Right lobe of liver (tissue), 6 donors: ENCODE results near the gene KLHDC10. TPM values are rescaled to one million over a fixed set of nuclear protein-coding genes. Genes with fewer than 3 reads are reported as not detected.

Experiments
- ATAC-seq, 4 donors: fragments of 200-7000 bp; cut with Tn5 transposase; one replicate each; pipeline ENCODE4 v1.9.1; 2020; ENCODE audit warnings: mild to moderate bottlenecking in 4 of 4, moderate library complexity in 4 of 4
- DNase-seq, 3 donors: peaks; one replicate each; pipeline ENCODE4 v3.0.0-alpha.2; 2020
- H3K27ac ChIP-seq, 3 donors: fragments of 200-600 bp; one replicate each; pipeline ENCODE4 v1.8.0; 2022
- H3K27me3 ChIP-seq, 2 donors: fragments of 200-600 bp; one replicate each; pipeline ENCODE4 v1.8.0; 2022
- H3K36me3 ChIP-seq, 4 donors: fragments of 200-600 bp; sonication (generic) in 1 of 4; one replicate each; pipeline versions ENCODE4 v1.5.1 to v1.8.0; 2017 to 2022; ENCODE audit warnings: control low read depth in 1 of 4
- H3K4me1 ChIP-seq, 4 donors: fragments of 200-600 bp; sonication (generic) in 1 of 4; one replicate each; pipeline versions ENCODE4 v1.5.1 to v1.8.0; 2017 to 2022; ENCODE audit warnings: control low read depth in 1 of 4
- H3K4me3 ChIP-seq, 3 donors: fragments of 200-600 bp; one replicate each; pipeline ENCODE4 v1.8.0; 2022
- H3K9me3 ChIP-seq, 4 donors: fragments of 200-600 bp; sonication (generic) in 1 of 4; one replicate each; pipeline versions ENCODE4 v1.5.1 to v1.8.0; 2017 to 2022; ENCODE audit warnings: control low read depth in 1 of 4
- POLR2A ChIP-seq: fragments of 450-650 bp; IDR thresholded peaks from one replicate; pipeline ENCODE4 v1.6.1; 2017; ENCODE audit warnings: antibody characterized with exemption, mild to moderate bottlenecking
- WGBS: methylation state at CpG from one replicate; pipeline ENCODE4 v1.1.6; 2018; ENCODE audit warnings: low coverage, low lambda C conversion rate; ENCODE audit not compliant: insufficient coverage; ENCODE audit errors: missing lambda C conversion rate; 5-methylcytosine and 5-hydroxymethylcytosine counted together
- intact Hi-C, 2 donors: fragments of 100-400 bp; cut with DNase I; formaldehyde crosslinking; loops; one replicate each; pipeline versions ENCODE4 v1.11.2 to v1.14.1; 2022
- total RNA-seq, 6 experiments: library from RNA; depleted of rRNA in 2 of 6; stranded (reverse); fragments of >200 nt in 2 of 6; fragmentation: NEBNext Ultra II Directional in 3 of 6; extraction: Animal tissue kit (Norgen Biotek cat#: 25700) in 3 of 6; gene quantifications; one replicate each; pipeline versions ENCODE4 v1.1.0 to v1.2.4, GENCODE V29; 2016 to 2023
- TF ChIP-seq, protein P1 (sequence below), 4 donors: fragments of 200-600 bp in 3 of 4; fragments of 450-650 bp in 1 of 4; IDR thresholded peaks; one replicate each; pipeline versions ENCODE4 v1.5.1 to v1.8.0; 2016 to 2022; ENCODE audit warnings: antibody characterized with exemption in 4 of 4, mild to moderate bottlenecking in 2 of 4
- donor health status: DM: no; HTN: yes; CAD: no.
- donor health status: DM: no; HTN: no; CAD: no.
- donor health status: DM: no; HTN: no; CAD: no.
- donor health status: DM: no; HTN: yes; CAD: no.
- donor health status: DM: no; HTN: yes; CAD: no.

Gene KLHDC10
- total RNA-seq, 6 experiments from 2014 or later = 12.7 to 35.4 (median 21.7) TPM

DNA sequence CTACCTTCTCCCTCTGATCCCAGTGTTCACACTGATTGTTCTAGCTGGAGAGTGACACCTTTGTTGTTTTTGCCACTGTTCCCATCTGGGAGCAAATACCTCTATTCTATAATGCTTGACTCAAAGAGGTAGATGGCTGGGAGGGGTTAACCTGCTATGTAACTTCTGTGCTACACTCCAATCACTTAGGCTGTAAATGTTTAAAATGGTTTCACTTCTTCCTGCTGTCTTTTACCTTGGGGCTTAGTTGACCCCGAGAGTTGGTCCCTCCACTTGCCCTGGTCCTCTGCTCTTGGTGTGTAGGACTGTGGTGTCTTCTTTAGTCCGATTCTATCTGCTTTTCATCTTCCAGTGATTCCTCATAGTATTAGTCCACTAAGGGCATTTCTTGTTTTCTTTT lies 22.3 kb downstream of the KLHDC10 start:
- H3K27ac ChIP-seq = no peak overlapping the region
- no peaks in the 10 kb centered on the region for H3K9me3 ChIP-seq
- intact Hi-C loops = no loop called here
- peaks cover 0 to 11% (median 0%) of the 10 kb centered on the region in 4 donors for H3K4me1 ChIP-seq
- DNase-seq (no peak), ATAC-seq (no peak)
- TF ChIP-seq, protein P1, sequence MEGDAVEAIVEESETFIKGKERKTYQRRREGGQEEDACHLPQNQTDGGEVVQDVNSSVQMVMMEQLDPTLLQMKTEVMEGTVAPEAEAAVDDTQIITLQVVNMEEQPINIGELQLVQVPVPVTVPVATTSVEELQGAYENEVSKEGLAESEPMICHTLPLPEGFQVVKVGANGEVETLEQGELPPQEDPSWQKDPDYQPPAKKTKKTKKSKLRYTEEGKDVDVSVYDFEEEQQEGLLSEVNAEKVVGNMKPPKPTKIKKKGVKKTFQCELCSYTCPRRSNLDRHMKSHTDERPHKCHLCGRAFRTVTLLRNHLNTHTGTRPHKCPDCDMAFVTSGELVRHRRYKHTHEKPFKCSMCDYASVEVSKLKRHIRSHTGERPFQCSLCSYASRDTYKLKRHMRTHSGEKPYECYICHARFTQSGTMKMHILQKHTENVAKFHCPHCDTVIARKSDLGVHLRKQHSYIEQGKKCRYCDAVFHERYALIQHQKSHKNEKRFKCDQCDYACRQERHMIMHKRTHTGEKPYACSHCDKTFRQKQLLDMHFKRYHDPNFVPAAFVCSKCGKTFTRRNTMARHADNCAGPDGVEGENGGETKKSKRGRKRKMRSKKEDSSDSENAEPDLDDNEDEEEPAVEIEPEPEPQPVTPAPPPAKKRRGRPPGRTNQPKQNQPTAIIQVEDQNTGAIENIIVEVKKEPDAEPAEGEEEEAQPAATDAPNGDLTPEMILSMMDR (IDR thresholded peaks at IDR 0.05) = no peak
- no peak for TF ChIP-seq POLR2A
- H3K4me3 ChIP-seq = no peak overlapping the region
- H3K36me3 ChIP-seq = no peaks in the 10 kb centered on the region
- no peaks in the 10 kb centered on the region for H3K27me3 ChIP-seq
- 94% methylated on average over 2 of the region's 2 CpGs for WGBS

DNA sequence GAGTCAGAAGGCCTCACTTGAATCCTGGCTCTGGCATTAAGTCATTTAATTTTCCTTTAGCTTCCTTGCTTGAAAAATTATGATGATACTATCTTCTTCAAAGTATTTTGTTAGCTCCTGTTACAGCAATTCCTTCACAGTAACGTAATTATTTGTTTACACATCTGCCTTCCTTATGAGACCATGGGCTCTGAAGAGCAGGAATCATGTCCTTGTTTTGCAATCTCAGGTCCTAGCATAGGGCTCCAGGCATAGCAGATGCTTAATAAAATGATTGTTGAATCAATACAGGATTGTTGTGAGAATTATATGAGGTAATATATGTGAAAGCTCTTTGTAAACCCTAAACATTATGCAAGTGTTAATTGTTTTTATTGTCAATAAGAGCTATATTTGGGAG lies 25.5 kb downstream of the KLHDC10 start:
- 8% methylated on average over 1 of the region's 1 CpG for WGBS
- H3K9me3 ChIP-seq = no peaks in the 10 kb centered on the region
- peak in 3 of 4 donors; percentile 36 to 74 (median 46) for ATAC-seq
- no peak for DNase-seq
- H3K27me3 ChIP-seq = no peaks in the 10 kb centered on the region
- TF ChIP-seq POLR2A = no peak
- TF ChIP-seq, protein P1 (IDR thresholded peaks at IDR 0.05) = no peak
- no peaks in the 10 kb centered on the region for H3K36me3 ChIP-seq
- intact Hi-C loops = no loop called here
- no peak overlapping the region for H3K4me3 ChIP-seq
- H3K4me1 ChIP-seq = peaks cover 0 to 11% (median 0%) of the 10 kb centered on the region in 4 donors
- no peak overlapping the region for H3K27ac ChIP-seq

DNA sequence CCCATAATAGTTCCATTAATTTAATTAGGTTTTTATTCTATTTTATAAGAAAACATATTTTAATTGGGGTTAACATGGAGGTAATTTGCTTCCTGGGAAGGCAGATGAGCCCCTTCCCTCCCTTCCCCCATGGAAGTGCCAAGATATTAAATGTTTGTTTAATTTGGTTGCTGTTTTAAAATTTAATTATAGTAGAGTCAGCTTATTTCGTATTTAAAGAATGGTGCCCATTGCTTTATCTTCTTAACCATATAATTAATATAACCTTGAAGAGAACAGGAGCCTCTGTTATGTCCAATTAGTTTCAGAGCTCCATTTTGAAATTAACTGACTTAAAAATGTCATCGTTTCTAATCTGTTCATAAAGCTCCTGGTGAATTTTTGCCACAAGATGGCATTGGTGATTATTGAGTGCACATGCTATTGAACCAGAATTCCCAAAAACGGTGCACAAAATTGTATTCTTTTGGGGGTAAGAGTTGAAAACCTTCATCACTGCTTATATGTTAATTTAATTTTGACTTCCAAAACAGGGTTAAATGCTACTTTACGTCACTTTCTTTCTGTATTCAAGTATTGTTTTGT lies 26.0 kb downstream of the KLHDC10 start:
- no peak overlapping the region for H3K27ac ChIP-seq
- H3K27me3 ChIP-seq = no peaks in the 10 kb centered on the region

DNA sequence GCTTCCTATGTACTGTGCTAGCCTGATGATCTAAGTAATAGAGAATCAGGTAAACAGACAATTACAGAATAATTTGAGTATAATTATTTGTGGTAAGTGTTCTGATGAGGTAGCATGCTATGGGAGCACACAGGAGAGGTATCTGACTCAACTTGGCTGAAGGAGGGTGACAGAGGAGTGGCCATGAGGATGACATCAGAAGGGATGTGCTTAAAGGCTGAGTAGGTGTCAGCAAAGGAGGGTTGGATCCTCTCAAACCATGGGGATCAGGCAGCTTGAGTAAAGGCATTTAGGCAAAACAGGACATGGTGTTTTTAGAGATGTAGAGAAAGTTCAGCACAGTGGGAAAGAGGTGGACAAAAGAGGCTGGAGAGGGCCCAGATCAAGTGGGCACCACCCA lies 29.0 kb downstream of the KLHDC10 start:
- DNase-seq (no peak), ATAC-seq (no peak)
- Histone ChIP-seq H3K36me3 (no peaks in the 10 kb centered on the region), H3K27ac (no peak overlapping the region), H3K27me3 (no peaks in the 10 kb centered on the region), H3K4me3 (no peak overlapping the region), H3K4me1 (peaks cover 0 to 11% (median 0%) of the 10 kb centered on the region in 4 donors), H3K9me3 (no peaks in the 10 kb centered on the region)
- TF ChIP-seq POLR2A = no peak
- intact Hi-C loops = no loop called here

More for the DNA sequence above, 26.0 kb downstream of the KLHDC10 start:
- ATAC-seq (peak; percentile 35 to 69 (median 50)), DNase-seq (no peak)
- Histone ChIP-seq H3K4me3 (no peak overlapping the region), H3K9me3 (no peaks in the 10 kb centered on the region), H3K36me3 (no peaks in the 10 kb centered on the region), H3K4me1 (peaks cover 0 to 11% (median 0%) of the 10 kb centered on the region in 4 donors)
- WGBS = 29% methylated on average over 4 of the region's 4 CpGs
- TF ChIP-seq, protein P1 (IDR thresholded peaks at IDR 0.05) = peak; percentile 40 to 50 (median 48)
- no peak for TF ChIP-seq POLR2A
- intact Hi-C loops = no loop called here

DNA sequence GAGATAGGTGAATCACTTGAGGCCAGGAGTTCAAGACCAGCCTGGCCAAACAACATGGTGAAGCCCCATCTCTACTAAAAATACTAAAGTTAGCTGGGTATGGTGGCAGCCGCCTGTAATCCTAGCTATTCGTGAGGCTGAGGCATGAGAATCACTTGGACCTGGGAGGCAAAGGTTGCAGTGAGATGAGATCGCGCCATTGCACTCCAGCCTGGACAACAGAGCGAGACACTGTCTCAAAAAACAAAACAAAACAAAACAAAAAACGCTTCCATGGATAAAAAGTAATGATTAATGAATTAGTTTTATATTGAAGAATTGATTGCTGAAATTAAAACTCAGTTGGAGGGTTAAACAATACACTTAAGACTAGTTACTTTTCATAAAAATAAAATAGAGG lies 32.3 kb downstream of the KLHDC10 start:
- H3K27me3 ChIP-seq = no peaks in the 10 kb centered on the region
- WGBS = 89% methylated on average over 6 of the region's 6 CpGs
- H3K9me3 ChIP-seq = no peaks in the 10 kb centered on the region
- no peaks in the 10 kb centered on the region for H3K4me1 ChIP-seq
- no peak overlapping the region for H3K4me3 ChIP-seq
- H3K36me3 ChIP-seq = no peaks in the 10 kb centered on the region
- intact Hi-C loops = no loop called here
- TF ChIP-seq, protein P1 (IDR thresholded peaks at IDR 0.05) = no peak
- no peak for TF ChIP-seq POLR2A
- DNase-seq = no peak
- H3K27ac ChIP-seq = no peak overlapping the region
- ATAC-seq = no peak
